ENCODE measurements around the gene MAPT.

The MAPT gene

DNA sequence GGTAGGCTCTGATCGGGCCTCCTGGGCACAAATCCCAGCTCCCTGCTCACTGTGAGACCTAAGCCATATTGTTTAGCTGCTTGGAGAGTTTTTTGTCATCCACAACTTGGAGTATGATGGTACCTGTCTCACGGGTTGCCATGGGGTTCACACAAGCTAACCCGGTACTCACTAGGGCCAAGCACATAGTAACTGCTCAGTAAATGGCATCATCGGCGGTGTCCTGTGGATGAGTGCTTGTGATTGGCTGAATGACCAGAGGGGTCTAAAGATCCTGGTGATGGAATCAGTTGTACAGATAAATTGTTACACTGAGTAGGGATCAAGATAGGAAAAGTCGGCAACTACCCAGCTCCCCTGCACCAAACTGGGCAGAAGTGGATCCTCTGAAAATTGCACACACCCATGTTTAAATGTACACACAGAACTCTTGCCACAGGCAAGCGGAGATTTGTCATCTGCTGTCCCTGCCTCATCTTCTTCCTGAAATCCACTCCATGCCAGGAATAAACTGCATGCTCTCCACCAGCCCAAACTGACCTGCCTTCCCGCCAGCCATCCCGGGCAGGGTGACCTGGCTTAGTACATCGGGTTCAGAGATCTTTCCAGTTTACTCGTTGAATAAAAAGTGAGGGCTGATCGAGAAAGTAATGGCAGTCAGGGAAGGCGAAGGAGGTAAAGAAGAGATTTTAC, 6.5 kb downstream of the MAPT start:
- TF ChIP-seq CTCF (IDR thresholded peaks at IDR 0.05; ENCODE audit: low read depth, low read length): no peak
- DNase-seq (ENCODE audit: extremely low read depth, low read depth): no peak

DNA sequence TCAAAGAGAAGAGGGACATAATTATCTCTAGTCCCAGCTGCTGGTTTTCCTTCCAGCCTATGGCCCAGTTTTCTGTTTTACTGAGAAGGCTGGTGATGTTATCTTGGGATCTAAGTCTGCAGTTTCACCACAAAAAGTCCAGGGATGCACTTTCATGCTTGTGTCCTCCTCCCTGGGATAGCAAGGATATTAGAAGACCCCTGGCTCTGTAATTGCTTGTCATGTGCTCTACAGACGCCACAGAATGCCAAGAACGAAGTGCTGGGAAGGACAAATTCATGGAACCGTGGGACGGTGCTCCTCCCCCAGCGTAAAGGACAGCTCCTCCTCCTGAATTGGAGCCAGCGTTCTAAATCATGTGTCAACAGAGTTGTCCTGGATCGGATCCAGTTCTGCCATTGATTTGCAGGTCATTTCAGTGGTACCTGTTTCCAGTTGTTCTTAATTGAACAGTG, 8.6 kb downstream of the MAPT start:
- TF ChIP-seq CTCF (IDR thresholded peaks at IDR 0.05; ENCODE audit: low read depth, low read length): no peak
- no peak for DNase-seq (ENCODE audit: extremely low read depth, low read depth)

DNA sequence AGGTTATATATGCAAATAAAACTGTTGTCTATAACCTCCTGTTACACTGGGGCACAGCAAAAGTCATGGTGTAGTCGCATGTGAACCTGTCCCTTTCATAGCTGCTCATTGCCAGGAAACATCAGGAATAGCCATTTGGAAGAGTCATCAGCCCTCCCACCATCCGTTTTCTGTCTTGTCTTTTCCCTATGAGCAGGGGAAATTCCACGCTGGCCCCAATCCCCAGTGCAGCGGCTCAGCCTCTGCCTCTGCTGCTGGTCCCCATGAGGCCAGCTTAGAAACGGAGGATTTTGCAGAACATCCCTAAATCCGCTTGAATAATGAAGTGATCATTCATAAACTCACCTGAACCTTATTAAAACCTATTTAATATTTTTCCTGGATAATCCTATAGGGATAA, 10.5 kb downstream of the MAPT start:
- no peak for DNase-seq (ENCODE audit: extremely low read depth, low read depth)
- no peak for TF ChIP-seq CTCF (IDR thresholded peaks at IDR 0.05; ENCODE audit: low read depth, low read length)

DNA sequence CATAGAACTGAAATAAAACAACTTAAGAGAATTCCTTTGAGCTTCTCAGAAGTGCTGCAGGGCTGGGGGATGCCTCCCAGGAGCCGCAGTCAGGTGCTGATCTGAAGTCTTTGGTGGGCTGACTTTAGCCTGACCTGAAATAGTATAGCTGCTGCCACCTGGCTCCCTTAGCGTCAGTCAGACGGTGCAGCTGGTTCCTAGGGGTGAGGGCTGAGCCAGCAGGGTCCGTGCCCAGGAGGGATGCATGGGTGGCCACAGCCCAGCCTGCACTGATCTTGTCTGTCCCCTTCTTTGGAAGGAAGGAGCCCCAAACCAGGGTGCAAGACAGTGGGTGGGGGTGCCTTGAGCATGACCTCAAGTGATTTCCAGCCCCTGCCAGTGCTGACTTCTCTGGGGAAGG, 11.5 kb downstream of the MAPT start:
- DNase-seq (ENCODE audit: extremely low read depth, low read depth): no peak
- no peak for TF ChIP-seq CTCF (IDR thresholded peaks at IDR 0.05; ENCODE audit: low read depth, low read length)

DNA sequence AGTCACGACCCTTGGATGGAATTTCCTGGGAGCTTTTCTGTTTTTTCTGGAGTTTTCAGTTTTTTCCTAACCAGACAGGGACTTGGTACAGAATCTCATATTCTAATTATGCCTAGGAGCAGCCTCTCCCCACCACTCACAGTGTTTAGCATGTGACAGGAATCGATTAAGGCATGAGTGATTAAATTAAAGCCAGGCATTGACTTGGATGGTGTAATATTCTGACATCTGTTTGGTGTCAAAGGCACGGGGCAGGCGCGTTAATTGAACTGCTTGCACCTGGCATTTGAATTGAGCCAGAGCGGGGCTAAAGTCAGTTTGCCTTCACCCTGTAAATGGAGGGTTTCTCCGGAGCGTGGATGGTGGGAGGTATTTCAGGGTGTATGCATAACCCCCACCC, 11.9 kb downstream of the MAPT start:
- no peak for TF ChIP-seq CTCF (IDR thresholded peaks at IDR 0.05; ENCODE audit: low read depth, low read length)
- DNase-seq (ENCODE audit: extremely low read depth, low read depth): no peak

DNA sequence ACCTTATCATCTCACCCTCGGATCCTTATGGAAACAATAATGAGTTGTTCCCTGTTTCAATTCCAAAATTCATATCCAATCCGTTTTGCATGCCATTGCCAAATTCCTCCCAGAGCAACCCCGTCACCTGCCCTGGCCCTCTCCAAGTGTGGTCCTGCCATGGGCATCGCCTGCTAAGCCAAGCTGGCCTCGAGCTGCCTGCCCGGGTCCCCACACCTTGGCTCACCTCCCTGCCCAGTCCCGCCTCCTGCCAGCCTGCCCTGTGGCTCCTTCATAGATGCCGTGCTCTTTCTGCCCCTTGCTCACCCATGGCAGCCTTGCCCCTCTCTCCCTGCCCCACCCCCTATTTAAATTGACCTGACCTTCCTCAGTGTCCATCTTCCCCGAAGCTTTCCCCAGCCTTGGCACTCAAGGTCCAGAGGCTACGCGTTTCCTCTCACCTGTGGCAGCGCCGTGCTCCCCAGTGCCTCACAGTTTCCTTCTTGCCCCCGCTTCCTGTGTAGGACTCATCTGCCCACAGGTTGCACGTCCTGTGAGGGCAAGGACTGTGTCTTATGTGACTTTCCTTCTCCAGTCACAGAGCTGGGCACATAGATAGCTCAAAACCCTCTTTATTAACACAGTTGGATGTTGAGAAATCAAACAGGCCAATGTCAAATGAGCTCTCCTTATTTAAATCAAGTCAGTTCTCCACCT, 12.7 kb downstream of the MAPT start:
- TF ChIP-seq CTCF (IDR thresholded peaks at IDR 0.05; ENCODE audit: low read depth, low read length): no peak
- DNase-seq (ENCODE audit: extremely low read depth, low read depth): no peak

- DNase-seq (ENCODE audit: extremely low read depth, low read depth): no peak
- no peak for TF ChIP-seq CTCF (IDR thresholded peaks at IDR 0.05; ENCODE audit: low read depth, low read length)
Observed at GRCh38 chr17:45907750-45908395, 13.5 kb downstream of the MAPT start.
